D341Med (cell line): ENCODE results near the gene MMADHC.

Experiments
- DNase-seq: peaks from one replicate; pipeline ENCODE4 v3.0.0; 2012; ENCODE audit warnings: low spot score

The MMADHC gene

DNA sequence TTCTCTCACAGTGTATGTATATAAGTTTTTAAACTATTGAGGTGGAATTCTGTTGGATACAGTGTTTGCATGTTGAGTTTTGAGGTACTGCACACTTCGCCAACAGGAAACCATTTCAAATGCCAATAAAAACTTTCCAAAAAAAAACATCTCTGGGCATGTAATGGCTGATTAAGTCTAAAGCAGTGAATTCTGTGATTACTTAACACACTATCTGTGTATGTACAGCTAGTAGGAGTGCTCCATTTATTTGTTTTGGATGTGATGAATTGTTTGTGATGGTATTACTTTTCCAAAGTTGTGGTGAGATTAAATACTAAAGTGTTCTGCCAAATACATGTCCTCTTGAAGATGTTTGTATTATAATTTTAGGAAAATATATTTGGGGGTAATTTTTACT, 31.1 kb downstream of the MMADHC start:
- no peak for DNase-seq

DNA sequence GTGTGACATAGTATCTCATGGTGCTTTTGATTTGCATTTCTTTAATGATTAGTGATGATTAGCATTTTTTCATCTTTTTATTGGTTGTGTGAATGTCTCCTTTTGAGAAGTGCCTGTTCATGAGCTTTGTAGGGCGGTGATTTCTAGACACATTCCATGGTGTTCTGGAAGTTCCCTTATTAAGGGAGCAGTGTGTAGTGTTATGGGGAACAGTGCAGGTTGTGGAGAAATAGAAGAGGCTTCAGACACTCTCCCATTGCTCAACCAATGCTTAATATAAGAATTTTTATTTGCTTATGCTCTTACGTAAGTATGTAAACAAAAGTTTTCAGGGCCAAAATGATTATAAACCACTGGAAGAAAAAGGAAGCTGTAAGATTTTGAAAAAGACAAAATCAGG, 34.7 kb downstream of the MMADHC start:
- DNase-seq: no peak

DNA sequence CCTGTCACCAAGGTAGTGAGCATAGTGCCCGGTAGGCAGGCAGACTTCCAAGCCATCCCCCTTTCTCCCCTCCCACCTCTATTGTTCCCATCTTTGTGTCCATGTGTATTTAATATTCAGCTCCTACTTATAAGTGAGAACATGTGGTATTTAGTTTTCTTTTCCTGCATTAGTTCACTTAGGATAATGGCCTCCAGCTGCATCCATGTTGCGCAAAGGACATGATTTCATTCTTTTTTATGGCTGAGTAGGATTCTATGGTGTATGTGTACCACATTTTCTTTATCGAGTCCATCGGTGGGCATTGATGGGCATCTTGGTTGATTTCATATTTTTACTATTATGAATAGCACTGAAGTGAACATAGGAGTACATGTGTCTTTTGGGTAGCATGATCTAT, 35.3 kb downstream of the MMADHC start:
- no peak for DNase-seq

DNA sequence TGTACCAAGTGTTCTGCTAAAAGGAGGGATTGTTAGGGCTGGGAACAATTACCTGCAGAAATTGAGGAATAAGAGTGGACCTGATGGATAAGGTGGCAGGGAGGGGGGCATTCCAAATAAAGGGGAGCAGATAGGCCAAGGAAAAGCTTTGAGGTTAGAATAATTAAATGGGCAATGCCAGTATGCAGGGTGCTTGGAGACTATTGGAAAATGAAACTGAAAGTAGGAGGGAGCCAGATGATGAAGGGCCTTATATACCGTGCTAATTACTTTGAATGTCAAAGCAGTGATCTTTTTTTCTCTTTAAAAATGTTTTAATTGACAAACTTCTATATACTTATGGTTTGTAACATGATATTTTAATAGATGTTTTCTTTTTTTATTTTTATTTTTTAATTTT, 42.9 kb downstream of the MMADHC start:
- DNase-seq: no peak

DNA sequence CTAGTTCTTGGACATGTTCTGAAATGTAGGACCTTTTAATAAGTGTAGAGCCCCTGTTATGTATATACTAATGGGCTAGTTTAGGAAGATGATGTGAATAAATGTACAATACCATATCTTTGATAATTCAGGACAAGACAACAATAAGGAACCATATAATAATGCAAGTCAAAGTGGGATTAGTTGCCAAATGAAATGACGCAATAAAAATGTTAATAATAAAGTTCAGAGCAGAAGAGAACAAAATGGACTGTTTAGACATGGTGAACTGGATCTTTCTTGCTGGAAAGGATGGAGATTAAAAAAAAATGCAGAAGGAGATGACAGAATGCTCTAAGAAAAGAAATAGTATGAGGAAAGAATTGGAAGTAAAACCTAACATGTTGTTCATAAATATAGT, 43.7 kb downstream of the MMADHC start:
- no peak for DNase-seq

DNA sequence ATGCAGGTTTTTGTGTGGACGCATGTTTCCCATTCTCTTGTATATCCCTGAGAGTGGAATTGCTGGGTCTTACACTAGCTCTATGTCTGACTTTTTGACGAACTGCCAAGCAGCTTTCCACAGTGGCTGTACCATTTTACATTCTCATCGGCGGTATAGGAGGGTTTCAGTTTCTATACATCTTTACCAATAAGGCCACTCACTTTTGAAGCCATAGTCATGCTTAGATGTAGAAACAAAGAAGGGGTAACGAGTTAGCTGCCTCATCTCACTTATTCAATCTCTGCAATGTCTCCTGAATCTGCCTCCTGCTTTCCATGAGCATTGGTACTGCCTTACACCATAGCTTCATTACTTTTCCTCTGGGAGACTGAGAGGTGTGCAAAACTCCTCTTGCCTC, 47.4 kb downstream of the MMADHC start:
- no peak for DNase-seq

DNA sequence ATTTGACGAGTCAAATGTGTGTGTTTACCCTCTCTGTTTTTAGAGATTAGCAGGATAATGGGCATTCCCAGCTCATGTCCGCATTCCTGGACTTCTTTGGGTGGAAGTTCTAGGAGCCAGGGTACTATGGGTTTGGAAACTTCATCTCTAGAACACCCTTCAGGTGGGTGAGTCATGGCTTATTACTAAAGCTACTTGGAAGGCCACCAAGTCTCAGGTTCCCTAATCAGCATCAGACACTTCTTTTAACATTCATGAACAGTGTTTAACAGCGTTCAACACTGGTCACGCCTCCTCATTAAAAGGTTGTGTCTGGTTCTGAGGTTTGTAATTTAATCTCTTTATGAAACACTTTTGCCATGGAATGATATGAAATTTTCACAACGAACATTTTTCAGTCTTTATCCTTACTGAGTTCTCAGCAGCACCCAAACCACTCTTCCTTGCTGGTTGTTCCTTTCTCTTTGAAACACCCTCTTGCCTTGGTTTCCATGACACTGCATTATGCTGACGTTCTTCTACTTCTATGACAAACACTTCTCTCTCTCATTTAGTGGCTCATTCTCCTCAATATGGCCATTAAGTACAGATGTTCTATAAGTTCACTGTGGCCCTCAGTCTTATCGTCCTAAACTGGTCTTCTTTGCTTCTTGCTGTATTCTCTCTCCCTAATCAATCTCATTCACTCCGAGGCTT, 49.3 kb downstream of the MMADHC start:
- no peak for DNase-seq

DNA sequence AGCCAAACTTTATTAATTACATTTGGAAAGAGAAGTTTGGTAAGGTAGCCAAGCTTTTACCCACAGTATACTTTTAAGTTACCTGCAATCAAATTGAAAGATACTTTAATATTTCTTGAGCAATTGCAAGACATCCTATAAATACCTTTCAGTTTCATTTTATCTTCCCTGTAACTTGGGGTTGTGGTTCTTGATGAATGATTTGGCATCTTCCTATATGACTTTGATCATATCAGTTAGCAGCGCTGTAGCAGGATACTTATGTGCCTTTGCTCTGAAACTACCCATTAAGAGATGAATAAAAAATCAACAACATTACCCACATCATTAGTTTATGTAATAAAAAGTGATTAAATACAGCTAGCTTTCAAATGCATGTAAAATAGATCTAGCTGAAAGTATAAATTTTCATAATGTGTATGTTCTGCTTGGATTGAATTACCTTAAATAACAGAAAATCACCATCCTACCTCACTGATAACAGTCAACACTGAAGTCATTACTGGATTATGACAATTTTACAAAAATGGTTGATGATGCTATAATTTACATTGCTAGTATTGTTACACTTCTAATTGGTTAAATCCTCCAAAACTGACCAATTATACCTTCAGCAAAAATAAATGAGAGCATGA, 50.4 kb downstream of the MMADHC start:
- DNase-seq: no peak

DNA sequence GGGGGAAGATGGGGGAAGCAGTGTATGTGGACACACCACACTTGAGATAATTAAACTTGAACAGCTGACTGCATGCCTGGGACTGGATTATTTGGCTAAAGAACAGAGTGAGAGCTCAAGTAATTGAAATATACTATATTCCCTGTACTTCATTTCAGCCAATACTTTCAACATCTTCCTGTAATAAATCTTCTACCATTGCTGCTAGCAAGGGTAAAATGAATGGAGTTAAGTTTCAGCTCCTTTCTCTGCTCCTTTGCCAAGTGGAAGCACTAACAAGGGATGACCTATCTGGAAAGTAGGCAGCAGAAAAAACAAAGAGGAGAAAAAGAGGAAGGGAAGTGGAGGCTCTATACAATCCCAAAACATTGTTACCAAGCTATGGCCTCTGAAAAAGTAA, 50.9 kb downstream of the MMADHC start:
- no peak for DNase-seq

DNA sequence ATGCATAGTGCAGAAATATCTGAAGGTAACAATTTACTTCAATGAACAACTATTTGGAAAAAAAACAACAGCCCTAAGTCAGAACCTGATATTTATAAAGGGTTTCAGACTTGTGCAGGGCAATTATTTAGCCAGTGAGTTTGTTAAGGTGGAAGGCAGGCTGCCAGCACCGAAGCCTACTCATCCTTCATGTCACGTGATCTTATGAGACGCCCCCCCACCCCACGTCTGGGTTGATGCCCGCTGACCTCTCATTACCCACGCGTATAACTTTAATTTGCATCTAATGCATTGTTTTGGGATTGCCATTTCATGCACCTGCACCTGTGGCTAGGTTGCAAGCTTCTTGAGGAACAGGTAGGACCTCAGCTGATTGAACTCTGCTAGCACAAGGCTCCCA, 52.9 kb downstream of the MMADHC start:
- no peak for DNase-seq

DNA sequence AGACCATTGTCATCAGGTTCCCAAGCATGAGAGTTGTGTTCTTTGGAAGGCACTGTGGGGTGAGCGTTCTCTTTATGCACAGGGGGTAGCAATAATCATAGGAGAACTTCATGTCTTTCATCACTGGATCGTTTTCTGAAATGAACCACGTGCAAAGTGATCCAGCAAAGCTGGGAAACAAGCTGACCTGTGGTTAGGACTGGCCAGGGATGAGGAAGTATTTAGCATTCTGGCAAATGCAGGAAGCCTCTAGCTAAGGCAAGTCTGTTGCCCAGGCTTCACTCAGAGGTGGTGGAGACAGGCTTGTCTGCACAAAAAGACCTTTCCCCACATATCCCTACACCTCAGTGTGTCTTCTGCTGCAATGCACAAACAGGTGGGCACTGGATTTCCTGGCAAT, 58.6 kb downstream of the MMADHC start:
- no peak for DNase-seq

DNA sequence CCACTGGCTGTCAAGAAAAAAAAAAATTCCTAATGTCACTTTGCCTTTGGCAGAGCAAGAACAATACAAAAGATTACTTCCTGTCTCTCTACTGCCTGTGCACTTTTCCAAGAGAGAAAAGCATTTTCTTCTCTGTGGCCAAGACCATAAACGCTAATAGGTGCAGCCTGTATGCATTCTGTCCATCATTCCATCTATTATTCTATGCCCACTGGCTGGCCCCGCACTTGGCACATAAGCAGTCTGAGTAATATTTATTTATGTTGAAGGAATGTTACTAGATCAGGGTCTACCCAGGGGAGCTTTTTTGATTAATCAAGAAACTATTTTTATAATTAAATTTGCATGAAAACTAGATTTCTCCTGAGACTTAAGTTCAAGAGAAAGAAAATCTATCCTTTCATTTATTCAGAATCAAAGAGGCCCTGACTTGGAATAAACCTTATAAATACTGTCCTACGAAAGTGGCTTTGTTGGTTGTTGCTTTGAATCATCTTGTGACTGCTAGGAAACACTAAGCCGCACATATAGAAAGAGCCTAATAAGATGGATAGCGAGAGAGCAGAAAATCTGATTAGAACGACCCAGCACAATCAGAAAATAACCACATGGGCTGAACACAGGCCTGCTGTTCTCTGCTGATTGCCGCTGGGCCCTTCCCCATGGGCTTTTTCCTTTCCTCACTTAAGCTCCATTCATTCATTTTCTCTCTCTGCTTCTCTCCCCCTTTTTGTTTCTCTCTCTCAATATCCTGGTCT, 59.4 kb downstream of the MMADHC start:
- DNase-seq: no peak

DNA sequence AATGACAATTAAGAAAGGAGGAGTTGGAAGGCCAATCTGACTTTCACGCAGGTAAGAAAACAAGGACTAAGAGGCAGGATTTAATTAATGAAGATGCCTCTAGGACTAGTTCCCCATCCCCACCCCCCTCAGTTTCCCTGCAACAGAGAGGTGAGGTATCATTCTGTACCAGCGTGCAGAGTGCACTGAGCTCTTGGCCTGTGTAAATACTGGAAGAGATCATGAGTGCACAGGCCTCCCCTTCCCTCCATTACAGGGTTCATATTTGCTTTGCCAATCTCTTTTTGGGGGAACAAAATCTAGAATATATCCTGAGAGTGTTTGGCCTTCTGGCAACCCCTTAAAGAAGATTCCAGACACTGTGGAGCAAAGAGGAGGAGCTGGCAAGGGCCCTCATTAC, 60.9 kb downstream of the MMADHC start:
- no peak for DNase-seq

DNA sequence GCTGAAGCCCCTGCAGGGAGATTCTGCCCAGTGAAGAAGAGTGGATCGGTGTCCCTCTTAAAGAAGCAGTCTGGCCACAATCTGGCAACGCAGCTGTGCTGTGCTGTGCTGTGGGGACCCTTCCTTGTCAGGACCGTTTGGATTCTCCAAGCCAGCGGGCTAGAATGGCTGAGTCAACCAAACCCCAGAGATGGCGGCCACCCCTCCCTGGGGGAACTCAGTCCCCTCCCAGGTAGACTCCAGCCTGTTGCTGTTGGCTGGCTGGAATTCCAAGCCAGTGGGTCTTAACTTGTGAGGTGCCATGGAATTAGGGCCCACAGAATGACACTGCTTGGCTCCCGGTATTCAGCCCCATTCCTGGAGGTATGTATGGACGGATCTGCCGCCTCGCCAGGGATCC, 62.3 kb downstream of the MMADHC start:
- DNase-seq: no peak
